SIG-M5 (cell line): Measurements from ENCODE around the gene SLC25A25.
"Not testable (repeated sequence)": the region's sequence is repeated elsewhere in the genome, so short reads cannot be mapped to it uniquely, and the experiment has no call there.

ENCODE experiments used
- DNase-seq: peaks from one replicate; lab custom pipeline; 2025; lab: John Stamatoyannopoulos, UW

Gene SLC25A25

DNA sequence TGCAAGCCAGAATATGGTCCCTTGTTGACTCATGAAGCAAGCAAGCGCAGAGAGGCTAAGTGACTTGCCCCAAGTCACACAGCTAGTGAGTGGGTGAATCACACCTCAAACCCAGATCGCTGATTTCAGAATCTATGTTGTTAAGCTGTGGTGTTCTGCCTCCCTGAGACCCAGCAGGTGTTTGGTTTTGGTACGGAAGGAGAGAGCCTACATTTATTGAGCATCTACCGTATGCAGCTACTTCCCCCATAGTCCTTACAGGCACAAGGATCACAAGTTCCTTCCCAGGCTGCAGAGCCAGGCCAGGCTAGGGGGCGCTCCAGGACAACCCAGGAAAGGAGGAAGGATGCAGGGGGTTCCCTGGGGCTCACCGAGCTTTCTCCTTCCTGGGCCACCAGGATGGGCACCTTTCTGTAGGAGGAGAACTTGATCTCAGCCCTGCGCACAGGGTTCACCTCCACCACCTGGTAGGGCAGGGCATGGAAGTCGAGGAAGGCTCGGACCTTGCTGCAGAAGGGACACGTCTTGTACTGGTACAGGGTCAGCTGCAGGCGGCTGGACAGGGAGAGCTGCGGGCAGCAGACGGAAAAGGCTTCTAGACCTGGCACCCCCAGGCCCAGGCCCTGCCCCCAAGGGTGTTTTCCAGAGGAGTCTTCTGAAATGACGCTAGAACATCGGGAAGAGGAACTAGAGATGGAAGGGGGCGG is 57.0 kb downstream of the SLC25A25 start:
- no peak for DNase-seq

DNA sequence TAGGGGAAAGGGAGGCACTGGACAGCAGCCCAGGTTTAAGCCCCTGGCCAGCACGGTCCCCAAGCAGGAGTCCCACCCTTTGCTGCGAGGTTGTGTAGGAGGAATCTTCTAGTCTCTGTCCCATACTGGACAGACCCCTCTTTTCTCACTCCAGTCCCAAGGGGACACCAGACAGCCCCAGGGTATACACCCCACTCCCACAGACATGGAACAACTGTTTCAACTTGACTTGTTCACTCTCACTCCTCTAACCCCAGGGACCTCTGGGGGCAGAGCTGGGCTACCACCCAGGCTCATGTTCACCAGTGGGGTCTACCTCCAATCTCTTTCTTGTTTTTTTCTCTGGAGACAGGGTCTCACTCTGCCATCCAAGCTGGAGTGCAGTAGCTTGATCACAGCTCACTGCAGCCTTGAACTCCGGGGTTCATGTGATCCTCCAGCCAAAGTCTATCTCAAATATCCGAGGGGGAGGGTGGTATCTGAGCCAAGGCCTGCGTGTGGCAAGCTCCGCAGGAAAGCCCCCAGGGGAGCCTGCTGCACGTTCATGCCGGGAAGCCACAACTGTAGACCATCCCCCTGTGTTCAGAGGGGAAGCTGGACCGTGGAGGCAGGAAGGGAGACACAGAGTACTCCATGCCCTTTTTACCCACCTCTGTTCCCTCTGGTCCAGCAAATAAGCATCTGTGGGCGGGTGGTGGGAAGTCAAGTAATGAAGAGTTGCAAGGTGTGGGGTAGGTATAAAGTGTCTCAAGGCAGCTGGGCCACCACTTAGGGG is 57.7 kb downstream of the SLC25A25 start:
- no peak for DNase-seq

DNA sequence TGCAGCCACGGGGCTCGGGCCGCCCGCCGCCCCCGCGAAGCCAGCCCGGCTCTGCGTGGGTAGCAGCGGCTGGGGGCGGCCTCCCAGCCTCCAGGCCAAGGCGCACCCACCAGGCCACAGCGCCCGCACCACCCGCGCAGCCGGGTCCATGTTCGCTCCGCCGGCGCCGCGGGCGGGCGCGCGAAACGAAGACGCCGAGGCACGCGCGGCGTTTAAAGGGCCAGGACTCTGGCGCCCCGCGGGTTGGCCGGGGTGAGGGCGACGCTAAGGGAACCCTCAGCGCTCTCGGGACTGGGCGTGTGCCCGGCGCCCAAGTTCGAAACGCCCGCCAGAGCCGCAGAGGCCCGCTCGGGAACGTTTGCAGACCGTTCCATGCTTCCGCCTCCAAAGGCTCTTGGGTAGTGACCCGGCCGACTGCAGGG is 59.5 kb downstream of the SLC25A25 start, which contains the start of gene PTGES2:
TSS of gene PTGES2 (minus strand) at position 162 of the 422 bp plus-strand sequence. CDS start at position 150, 12 bp downstream.
- no peak for DNase-seq

DNA sequence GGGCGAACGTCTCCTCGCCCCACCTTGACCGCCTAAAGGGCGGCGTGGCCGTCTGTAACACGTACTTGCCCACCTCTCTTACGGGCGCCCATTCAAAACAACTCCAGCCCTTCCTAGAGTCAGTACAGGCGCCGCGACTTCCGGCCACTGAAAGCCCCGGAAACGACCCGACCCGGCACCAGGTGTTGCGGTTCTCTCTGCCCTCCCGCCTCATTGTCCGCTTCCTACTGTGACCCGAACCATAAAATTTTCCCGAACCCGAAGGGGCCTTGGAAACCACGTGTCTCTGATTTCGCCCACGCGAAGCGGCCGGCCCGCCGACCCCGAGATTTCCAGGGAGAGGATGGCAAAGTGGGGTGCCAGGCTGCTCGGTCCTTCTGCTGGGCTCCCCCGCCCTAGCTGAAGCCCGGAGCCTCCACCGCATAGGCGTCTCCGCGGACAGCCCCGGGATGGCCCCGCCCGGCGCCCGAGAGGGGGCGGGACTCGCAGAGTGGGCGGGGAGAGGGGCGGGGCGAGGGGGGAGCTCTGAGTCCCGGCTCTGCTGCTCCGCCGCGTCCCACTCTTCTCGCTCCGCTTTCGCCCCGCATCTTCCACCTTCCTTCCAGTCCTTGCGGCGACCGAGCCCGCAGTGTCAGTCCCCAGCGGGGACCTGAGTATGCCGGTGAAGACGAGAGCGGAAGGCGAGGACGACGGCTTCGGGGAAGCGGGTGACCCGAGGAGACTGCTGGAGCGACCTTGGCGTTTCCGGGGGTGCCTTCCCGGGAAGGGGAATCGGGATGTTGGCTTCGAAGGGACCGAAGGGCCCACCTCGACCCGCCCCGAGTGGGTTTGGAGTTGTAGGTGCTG is 60.2 kb downstream of the SLC25A25 start:
- DNase-seq: peak; percentile 17

DNA sequence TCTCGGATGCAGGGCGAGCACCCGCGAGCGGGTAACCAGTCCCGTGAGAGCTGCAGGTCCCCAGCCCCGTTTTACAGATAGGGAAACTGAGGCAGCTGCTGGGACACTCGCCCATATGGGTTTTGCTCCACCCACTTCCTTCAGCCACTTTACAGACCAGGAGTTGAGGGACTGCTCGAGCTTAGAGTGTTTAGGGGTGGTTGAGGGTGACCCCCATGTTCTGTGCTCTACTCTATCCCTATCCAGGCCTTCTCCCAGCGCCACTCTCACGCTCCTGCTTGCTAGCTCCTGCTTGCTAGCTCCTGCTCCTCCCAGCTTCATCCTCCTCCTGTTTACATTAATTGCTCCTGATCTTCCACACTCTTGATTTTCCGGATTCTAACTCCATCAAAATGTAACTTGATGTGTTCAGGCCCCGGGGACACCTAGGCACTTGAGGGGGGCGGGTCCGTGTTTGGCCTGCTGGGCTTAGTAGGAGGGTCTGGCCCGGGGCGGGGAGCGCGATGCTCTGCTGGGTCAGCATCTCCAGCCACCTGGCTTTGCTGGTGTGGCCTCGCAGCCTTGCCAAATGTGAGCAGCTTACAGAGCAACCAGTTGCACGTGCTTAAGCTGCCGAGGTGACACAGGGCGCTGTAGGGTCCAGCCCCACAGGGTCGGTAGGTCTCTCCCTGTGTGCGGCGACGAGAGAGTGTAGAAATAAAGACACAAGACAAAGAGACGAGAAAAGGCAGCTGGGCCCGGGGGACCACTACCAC is 61.0 kb downstream of the SLC25A25 start:
- no peak for DNase-seq

DNA sequence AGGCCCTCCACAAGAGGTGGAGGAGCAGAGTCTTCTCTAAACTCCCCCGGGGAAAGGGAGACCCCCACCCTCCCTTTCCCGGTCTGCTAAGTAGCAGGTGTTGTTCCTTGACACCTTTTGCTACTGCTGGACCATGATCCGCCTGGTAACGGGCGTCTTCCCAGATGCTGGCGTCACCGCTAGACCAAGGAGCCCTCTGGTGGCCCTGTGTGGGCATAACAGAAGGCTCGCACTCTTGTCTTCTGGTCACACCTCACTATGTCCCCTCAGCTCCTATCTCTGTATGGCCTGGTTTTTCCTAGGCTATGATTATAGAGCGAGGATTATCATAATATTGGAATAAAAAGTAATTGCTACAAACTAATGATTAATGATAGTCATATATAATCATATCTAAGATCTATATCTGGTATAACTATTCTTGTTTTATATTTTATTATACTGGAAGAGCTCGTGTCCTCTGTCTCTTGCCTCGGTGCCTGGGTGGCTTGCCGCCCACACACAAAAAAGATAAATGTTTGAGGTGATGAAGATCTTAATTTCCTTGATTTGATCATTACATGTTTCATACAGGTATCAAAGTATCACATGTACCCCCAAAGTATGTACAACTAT is 62.1 kb downstream of the SLC25A25 start:
- not testable (repeated sequence) for DNase-seq

DNA sequence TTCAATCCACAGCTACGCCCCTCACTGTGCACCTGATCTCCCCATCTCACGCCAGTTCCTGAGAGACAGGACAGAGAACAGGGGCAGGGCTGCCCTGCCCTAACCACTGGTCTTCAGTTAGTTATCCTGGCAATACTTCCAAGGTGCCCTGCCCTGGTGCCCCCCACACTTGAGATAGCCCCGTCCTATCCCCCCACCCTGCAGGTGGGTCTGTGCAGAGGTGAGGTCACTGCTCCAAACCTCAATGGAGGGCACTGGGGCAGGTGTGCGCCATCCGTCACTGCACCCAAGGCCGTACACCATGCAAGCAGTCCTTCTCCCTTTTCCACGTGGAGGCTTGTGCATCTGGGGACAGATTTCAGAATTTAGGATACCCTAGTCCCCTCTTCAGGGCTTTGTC is 62.6 kb downstream of the SLC25A25 start:
- DNase-seq: not testable (repeated sequence)

DNA sequence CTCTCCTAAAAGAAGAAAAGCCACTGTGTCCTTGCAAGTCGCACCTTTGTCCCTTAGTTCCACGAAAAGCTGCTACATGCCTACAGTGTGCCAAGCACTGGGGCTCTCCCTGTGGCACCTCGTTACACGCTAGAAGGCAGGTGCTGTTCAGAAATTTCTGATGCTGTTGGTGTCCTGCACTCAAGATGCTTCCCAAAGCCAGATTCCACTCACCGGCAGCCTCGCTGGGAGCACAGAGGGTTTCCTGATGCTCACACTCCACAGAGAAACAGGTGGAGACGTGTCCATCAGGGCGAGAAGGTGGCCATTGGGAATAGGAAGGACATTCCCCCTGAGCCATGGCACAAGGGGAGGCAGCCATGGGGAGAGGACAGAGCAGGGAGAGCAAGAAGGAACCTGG is 63.3 kb downstream of the SLC25A25 start:
- not testable (repeated sequence) for DNase-seq

DNA sequence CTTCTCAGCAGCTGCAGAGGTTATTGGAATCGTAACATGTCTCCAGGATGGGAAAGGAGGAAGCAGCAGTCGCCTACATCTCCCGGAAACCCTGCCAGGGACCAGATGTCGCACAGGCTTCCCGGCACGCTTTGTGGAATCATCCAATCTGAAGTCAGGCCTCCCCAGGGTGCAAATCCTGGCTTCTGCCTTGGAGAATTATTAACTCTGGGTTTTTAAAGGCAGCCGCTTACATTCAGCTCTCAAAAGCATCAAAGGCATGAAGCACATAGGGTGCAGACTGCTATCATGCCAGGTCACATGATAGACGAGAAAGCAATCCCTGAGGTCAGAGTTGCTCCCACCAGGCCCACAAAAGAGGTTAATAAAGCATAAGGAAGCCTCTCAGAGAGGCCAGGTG is 64.1 kb downstream of the SLC25A25 start:
- DNase-seq: not testable (repeated sequence)

DNA sequence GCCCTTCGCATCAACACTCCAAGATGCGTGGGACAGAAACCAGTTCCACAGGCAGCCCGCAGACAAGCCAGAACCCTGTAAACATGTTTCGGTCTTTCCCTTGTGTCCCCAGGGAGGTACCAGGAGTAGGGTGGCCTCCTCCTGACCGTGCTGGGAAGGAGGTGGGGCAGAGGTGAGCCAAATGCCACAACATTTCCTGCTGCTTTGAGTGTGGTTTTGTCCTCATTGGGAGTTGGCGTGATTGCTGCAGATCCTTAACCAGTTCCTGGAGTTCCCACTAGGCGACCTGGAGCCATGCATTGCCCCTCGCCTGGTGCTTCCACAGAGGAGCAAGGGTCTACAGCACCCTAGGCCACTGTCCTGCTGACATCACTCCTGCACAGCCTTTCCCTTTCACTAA is 67.5 kb downstream of the SLC25A25 start:
- not testable (repeated sequence) for DNase-seq

DNA sequence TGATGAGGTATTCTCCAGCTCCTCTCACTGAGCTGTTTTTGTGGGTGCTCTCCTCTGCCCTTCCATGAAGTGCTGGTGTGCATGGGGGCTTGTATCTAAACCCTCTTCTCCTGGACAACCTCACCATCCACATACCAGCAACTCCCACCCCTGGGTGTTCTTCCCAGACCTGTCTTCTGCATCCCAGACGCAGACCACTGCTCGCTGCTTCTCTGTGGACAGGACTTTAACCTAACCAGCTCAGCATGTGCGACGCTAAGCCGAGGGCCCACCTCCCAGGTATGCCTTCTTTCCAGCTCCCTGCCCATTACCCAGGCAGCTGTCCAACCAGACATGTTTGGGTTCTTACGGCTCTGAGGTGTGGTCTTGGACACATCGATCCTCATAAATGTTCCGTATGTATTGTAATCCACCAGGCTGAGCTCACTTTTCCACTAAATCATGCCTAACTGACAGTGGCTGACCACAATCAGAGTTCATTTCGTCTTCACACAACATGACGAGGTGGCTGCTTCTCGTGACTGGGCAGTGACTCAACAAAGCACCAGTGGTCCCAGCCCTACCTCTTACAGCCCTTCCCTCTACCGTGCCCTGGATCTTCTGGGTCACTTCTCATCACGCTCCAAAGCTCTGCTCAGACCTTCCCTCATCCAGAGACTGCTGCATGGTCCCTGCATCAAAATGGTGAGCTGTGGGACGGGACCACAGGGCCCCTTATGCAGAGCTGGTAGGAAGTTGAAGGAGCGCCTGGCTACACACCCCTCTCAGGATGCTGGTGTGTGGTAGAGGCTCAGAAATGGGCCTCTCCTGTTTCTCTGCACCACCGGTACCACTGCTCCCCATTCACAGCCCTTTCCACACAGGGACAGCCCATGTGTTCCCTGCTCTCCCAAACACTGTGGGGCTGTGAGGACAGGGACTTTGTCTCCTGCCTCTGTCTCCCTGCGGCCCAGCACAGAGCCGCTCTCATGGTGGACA is 69.1 kb downstream of the SLC25A25 start:
- DNase-seq: no peak

DNA sequence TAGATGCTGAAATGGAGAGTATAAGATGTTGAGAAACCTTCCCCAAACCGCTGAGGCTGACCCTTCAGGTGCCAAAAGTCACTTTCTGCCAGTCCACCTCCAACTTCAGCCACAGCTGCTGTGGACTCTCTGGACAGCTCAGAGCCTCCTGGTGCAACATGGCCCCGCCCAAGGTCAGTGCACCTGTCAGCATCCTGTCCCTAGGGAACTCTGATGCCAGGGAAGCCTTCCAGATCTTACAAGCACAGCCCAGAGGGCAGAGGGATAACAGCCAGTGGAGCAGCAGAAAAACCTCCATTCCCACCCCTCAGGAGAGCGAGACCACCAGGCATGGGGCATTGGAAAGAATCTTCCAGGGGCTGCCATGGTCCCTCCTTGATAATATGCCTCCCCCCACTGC is 70.0 kb downstream of the SLC25A25 start:
- no peak for DNase-seq

DNA sequence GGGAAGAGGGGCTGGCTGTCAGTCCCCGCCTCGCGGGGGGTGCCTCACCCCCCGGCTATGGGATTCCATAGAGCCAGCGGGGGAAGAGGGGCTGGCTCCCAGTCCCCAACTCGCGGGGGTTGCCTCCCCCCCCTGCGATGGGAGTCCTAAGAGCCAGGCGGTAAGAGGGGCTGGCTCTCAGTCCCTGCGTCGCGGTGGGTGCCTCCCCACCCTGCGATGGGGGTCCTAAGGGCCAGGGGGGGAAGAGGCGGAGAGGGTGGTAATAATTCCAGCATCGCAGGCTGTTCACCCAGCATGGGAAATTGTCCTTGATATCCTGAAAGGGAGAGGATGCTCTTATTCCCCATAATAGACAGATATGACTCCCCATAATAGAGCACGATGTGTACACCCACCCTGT is 71.6 kb downstream of the SLC25A25 start:
- DNase-seq: no peak

DNA sequence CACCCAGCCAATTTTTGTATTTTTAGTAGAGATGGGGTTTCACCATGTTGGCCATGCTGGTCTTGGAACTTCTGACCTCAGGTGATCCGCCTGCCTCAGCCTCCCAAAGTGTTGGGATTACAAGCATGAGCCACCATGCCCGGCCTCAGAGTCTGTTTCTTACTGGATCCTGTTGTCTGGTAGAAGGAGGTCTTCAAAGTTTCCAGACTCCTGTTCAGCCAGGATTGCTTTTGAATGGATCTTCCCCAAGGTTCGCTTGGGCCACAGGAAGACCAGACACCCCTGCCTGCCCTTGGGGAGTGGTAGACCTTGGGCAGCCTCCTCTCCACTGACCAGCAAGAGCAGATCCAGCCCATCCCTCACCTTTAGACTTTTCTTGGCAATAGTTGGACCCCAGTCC is 73.6 kb downstream of the SLC25A25 start:
- DNase-seq: no peak

DNA sequence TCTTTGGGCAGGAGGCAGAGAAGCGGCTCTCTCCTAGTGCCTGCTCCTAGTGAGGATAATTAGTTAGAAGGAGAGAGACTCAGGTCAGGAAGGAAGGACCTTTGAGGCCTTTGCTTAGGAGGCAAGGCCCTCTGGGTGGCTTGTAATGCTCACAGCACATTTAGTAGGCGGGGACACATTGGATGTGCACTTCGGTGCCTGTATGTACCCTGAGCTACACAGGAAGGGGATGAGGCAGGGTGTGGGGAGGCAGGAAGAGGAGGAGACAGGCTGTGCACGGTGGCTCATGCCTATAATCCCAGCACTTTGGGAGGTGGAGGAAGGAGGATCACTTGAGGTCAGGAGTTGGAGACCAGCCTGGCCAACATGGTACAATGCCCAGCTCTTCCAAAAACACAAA is 74.0 kb downstream of the SLC25A25 start:
- DNase-seq: no peak

DNA sequence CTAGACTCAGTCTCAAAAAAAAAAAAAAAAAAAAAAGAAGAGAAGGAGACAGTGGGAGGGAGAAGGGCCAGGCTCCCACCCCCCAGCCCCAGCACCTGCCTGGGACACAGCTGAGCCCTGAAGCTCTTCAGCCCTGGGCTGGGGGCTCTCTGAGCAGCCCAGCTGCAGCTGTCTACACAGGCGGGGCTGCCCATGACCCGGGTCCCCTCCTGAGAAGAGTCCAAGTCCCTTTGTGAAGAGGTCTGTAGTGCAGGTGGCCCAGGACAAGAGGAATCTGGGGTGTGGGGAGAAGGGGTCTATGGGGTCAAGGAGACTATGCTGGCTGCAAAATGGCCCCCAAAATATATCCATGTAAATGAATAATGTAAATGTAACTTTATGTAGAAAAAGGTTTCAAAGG is 74.6 kb downstream of the SLC25A25 start:
- DNase-seq: no peak

DNA sequence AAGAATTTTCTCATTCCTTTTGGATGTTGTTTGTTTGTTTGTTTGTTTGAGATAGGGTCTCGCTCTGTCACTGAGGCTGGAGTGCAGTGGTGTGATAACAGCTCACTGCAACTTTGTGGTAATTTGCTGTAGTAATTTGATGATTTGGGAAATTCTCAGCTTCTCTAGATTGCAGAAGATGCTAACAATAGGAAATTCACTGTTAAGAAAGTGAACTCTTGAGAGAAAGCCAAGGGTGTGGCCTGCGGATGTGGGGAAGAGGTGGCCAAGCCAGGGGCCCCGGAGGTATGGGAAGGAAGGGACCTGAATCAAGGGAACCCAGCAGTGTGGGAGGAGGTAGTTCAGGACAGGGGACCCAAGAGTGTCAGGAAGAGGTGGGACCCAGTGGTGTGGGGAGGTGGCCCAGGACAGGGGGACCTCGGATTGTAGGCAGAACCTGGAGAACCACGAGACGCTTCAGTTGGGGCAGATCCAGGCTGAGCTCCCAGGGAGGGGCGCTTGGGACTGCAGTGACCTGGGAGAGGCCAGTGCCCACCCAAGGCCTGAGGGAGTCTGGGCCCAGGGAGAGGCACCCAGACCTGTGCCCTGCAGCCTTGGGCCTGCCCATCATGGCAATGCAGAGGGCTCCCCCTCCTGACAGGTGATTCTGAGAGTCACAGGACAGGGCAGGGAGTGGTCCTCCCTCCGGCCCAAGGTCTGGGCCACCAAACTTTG is 75.7 kb downstream of the SLC25A25 start:
- DNase-seq: no peak

DNA sequence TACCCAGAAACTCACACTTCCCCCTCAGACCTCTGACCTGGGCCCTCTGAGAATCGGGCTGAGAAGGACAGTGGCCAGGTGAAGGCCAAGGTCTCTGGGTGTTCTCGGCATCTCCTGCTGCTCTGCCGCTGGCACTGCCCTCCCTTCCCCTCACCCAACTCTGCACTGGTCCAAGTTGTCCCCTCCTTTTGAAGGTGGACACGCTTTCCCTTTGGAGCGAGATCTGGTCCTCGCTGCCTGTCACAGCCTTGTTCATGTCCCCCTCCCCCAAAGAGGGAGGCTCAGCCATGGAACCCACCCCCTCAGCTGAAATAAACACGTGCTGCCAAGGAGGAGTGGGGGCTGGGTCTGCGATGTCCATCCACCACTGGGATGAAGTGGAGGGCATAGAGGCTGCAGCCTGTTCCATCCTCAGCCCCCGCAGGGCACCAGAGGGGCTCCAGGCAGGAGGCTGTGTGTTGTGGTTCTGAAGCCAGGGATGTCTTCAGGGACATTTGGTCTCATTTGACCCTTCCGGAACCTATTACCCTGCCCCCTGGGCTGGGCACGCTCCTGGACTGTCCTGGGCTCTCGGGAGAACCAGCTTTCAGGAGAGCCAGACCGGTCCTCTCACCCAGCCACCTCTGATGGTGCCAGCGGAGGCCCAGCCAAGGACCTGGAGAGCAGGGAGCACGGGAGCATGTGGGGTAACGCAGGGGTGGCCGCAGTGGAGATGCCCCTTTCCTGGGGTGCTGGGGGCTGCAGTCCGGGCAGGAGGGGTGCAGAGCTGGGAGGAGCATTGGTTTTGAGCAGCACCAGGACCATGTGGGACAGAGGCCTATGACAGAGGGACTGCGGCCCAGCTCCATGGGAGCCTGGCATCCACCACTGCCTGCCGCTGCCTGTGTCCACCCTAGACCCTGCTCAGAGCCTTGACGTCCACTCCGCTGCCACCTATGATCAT is 76.5 kb downstream of the SLC25A25 start:
- DNase-seq: no peak
